Measurements from ENCODE around the gene EFEMP2.
"Not testable (repeated sequence)": the region's sequence is repeated elsewhere in the genome, so short reads cannot be mapped to it uniquely, and the experiment has no call there.

EFEMP2 gene

DNA sequence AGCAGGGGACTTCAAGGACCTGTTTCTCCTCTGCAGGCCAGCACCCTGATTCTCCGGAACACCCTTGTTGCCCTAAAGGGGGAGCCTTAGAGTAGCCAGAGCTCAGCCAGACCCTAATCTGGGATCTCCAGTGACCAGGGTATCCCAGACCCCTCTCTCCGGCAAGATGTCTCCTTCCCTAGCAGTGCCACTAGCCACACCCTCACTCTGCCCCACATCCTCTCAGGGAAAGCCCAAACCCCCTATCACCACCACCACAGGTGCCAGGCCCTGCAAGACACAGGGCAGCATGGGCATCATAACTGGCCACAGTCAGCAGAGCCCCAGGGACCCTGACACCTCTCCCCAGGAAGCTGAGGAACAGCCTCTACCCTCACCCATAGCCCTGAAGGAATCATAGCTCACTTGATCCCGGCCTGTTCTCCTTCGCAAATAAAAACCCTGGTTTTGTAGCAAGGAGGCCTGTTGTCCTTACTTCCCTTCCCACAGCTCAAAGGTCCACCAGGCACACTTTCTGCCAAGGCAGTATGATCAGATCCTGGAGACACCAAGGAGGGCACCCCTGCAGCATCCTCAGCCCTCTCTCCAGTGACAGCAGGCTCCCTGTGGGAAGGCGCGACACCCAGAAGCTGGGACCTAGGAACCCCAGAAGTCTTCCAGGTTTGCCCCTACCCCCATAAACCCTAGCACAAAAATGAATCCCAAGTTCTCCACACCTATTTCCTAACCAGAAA lies 19.2 kb downstream of the EFEMP2 start:
- no peak for DNase-seq

DNA sequence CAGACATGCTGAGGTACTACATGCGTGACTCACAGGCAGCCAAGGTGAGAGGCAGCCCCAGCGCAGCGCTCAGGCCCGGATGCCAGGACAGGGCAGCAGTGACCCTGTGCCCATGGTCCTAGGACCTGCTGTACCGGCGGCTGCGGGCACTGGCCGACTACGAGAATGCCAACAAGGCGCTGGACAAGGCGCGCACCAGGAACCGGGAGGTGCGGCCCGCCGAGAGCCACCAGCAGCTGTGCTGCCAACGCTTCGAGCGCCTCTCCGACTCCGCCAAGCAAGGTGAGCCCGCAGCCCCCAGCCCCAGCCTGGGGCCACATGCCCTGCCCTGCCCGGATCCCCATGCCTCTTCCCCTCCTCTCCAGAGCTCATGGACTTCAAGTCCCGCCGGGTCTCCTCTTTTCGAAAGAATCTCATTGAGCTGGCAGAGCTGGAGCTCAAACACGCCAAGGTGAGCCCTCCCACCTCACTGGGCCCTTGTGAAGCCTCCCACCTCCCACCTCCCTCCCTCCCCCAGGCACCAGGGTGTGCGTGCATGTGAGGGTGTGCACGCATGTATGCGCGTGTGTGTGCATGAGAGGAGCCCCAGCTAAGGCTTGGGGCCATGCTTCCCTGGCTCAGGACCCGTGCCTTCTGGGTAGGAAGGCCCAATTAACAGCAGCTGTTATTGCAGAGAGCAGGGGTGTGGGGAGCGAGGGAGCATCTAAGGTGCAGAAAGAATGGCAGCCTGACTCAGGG lies 19.9 kb downstream of the EFEMP2 start:
- DNase-seq: no peak

DNA sequence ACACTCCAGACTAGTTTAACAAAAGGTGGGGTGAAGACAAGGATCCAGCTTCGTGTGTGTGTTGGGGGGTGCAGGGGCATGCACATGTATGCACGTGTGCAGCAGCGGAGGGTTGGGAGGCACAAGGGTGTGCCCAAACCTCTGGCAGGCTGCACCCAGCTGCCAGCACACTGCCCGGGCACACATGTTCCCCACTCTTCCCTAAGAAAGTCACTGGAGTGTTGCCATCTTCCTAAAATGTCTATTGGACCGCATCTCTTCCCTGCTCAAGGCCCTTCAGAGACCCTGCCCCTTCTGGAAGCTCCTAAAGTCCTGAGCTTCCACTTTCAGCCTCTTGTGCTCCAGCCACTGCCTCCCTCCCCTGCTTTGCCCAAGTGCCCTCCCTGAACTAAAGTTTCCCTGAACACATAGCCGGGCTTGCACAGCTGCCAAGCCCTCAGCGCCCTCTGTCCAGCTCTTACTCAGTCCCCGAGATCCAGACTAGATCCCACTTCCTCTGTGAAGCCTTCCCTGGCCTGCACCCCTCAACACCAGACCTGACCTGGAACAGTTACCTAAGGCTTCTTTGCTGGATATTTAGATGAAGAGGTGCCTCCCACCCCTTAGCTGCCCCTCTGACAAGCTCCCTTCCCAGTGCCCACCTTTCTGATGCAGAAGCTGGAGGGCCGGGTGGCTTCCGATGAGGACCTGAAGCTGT lies 20.6 kb downstream of the EFEMP2 start:
- DNase-seq: no peak

DNA sequence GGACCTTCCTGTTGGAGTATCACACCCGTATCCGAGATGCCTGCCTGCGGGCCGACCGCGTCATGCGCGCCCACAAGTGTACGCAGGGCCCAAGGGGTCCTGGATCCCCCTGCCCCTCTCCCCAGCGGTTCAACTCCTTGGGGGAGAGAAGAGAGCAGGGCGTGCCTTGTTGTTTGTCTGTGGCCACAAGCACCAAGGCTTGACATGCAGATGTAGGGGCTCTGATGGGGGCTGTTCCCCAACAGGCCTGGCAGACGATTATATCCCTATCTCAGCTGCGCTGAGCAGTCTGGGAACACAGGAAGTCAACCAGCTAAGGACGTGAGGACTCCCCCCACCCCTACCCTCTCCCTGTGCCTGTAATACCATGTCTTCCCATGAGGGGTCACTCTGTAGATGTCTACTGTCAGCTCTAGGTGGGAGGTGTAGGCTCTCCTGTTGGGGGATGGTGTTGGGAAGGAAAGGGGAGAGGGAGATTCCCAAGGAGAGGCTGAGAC lies 21.5 kb downstream of the EFEMP2 start:
- no peak for DNase-seq

DNA sequence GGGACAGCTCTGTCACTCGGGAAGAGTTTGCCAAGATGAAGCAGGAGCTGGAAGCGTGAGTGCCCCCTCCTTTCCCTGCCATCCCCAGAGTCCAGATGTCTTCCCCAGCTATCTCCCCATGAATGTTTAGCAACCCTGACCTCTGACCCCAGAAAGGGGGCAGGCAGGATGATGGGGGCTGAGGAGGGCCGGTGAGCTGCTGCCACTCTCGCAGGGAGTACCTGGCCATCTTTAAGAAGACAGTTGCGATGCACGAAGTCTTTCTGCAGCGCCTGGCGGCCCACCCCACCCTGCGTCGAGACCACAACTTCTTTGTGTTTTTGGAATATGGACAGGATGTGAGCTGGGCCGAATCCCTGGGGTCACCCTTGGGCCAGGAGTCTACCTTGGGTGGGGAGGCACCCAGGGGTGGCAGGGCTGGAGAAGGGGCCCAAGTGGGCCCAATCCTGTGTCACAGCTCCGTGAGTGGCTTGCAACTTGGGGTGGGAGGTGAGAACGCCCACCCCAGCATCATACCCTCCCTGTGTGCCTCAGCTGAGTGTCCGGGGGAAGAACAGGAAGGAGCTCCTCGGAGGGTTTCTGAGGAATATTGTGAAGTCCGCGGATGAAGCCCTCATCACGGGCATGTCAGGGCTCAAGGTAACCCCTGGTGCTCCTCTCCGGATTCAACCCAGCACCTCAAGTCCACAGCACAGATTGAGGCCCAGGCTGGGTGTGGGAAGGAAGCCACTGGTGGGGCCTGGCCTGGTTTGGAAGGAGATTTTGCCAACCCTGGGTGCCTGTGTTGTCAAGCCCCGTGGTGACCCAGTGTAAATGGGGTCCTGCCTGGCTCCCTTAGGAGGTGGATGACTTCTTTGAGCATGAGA lies 22.1 kb downstream of the EFEMP2 start:
- DNase-seq: no peak

DNA sequence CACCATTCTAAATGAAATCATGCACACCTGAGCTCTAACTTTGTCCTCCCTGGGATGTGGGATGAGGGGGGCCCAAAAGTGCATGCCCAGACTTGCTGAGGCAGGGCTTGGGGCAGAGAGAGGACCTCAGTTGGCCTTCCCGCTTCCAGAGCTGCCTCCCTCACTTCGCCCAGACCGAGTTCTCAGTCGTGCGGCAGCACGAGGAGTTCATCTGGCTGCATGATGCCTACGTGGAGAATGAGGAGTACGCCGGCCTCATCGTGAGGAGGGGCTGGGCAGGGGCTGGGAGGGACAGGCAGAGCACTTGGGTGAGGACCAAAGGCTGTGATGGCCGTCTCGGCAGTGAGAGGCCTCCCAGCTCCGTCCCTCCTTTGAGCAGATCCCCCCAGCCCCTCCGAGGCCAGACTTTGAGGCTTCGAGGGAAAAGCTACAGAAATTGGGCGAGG lies 22.8 kb downstream of the EFEMP2 start:
- DNase-seq: no peak

DNA sequence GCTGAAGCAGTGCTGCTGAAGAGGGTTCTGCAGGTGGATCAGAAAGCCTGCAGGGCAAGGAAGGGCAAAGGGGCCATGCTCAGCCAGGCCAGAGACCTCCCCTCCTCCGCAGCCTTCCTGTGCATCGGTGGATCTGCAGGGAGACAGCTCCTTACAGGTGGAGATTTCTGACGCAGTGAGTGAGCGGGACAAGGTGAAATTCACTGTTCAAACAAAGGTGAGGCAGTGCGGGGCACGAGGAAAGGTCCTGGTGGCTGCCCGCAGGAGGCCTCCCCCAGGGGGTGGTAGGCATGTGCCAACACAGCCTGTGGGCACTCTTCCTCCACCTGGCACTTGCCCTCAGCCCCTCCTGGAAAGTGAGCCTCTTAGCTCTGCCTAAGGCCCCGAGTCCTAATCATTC lies 23.2 kb downstream of the EFEMP2 start:
- DNase-seq: no peak

DNA sequence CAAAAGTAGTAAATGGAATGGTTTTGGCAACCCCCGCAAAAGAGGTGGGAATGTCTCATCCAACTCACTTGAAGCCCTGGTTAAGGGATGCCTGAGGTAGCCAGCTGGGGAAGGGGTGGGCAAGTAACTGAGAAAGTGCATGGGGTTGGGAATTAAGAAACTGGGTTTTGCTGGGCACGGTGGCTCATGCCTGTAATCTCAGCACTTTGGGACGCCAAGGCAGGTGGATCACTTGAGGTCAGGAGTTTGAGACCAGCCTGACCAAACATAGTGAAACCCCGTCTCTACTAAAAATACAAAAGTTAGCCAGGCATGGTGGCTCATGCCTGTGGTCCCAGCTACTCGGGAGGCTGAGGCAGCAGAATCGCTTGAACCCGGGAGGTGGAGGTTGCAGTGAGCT lies 23.9 kb downstream of the EFEMP2 start:
- DNase-seq: not testable (repeated sequence)

DNA sequence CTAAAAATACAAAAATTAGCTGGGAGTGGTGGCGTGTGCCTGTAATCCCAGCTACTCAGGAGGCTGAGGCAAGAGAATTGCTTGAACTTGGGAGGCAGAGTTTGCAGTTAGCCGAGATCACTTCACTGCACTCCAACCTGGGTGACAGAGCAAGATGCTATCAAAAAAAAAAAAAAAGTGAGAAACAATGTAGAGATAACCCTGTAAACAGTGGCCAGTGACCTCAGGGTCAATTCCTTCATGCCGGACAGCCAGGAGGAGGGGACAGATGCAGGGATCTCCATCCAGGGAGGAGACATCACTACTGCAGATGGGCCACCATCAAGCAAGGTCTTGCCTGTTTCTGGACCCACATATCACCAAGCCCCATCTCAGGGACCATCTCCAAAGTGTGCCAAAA lies 24.9 kb downstream of the EFEMP2 start:
- no peak for DNase-seq

DNA sequence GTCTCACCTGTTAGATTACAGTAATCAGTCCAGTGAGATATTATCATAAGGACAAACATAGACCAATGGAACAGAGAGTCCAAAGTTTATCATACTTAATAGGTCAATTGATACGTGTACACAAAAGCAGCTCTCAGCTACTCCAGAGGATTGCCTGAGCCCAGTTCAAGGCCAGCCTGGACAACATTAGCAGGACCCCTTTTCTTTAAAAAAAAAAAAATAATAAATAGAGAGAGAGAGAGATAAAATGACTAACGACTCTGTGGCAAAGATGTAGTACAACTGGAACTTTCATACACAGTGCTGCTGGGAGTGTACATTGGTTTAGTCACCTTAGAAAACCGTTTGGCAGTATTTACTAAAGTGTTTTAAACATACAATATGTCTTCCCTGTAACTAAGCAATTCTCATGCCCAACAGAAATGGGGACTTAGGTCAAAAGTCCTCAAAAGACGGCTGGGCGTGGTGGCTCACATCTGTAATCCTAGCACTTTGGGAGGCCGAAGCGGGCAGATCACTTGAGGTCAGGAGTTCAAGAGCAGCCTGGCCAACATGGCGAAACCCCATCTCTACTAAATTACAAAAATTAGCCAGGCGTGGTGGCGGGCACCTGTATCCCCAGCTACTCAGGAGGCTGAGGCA lies 28.2 kb downstream of the EFEMP2 start:
- no peak for DNase-seq

DNA sequence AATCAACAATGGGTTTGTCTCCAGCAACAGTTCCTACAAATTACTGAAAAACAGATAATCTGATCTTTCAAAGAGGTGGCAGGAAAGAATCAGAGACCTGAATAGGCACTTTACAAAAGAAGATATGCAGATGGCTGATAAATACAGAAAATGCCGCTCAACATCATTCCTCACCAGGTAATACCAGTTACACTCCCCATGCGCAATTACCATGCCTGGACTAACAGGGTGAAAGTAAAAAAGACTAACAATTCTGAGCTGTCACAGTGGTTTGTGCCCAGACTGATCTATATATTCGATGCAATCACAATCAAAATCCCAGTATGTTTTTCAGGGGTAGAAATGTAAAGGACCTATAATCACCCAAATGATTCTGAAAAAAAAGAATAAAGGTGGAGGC lies 28.8 kb downstream of the EFEMP2 start:
- no peak for DNase-seq

DNA sequence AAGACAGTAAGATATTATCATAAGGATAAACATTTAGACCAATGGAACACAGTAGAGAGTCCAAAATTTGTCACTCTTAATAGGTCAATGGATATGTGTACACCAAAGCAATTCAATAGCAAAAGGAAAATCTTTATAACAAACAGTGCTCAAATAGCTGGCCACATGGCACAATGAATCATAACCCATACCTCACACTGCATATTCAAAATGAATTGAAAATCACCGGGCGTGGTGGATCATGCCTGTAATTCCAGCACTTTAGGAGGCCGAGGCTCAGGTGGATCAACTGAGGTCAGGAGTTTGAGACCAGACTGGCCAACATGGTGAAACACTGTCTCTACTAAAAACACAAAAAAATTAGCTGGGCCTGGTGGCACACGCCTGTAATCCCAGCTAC lies 30.5 kb downstream of the EFEMP2 start:
- no peak for DNase-seq

DNA sequence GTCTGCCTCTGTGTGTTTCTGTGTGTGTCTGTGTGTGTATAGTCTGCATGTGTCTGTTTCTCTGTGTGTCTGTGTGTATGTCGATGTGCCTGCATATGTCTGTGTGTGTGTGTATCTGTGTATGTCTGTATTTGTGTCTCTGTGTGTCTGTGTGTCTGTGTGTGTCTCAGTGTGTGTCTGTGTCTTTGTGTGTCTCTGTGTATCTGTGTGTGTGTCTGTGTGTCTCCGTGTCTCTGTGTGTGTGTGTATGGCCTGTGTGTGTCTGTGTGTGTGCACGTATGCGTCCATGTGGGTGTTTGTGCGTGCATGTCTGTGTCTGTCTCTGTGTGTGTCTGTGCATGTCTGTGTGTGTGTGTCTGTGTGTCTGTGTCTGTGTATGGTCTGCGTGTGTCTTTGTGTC lies 38.4 kb downstream of the EFEMP2 start:
- DNase-seq: no peak

DNA sequence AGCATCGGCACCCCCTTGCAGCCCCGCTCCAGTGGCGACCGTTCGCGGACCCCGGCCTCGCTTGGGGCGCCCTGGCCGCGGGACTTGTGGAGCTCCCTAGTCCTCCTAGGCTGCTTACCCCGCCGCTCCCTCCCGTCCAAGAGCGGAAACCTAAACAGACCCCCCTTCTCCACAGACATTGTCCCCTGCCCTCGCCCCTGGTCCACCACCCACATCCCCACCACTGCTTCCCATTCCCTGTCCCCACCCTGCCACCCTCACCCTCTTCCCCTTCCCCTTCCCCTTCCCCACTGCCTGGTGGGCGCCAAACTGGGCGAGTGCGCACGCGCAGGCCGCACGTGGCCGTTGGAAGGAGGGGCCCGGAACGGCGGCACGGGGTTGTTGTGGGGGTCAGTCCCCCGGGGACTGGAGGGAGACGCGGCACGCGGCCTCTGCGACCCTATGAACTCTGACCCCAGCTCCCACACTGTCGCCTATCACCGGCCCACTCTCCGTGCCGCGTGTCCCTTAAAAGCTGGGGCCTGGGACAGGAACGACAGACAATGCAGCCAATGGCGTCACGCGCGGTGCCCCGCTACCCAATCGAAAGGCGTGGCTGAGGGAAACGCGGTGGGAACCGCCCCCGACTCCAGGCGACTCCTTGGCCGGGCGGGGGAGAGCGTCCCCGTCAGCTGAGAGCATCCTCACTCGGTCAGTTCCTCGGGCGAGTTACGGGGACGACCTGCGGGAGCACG lies 39.1 kb downstream of the EFEMP2 start, which contains the start of gene SNX32:
Gene SNX32, plus strand, starts transcription at position 667 of the 734 bp plus-strand sequence. CDS start 103 bp downstream, outside the sequence.
- peak; percentile 72 for DNase-seq

DNA sequence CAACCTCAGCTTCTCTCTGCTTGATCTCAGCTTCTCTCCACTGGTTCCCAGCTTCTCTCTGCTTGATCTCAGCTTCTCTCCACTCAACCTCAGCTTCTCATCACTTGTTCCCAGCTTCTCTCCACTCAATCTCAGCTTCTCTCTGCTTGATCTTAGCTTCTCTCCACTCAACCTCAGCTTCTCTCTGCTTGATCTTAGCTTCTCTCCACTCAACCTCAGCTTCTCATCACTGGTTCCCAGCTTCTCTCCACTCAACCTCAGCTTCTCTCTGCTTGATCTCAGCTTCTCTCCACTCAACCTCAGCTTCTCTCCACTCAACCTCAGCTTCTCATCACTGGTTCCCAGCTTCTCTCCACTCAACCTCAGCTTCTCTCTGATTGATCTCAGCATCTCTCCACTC lies 40.4 kb downstream of the EFEMP2 start:
- DNase-seq: not testable (repeated sequence)

DNA sequence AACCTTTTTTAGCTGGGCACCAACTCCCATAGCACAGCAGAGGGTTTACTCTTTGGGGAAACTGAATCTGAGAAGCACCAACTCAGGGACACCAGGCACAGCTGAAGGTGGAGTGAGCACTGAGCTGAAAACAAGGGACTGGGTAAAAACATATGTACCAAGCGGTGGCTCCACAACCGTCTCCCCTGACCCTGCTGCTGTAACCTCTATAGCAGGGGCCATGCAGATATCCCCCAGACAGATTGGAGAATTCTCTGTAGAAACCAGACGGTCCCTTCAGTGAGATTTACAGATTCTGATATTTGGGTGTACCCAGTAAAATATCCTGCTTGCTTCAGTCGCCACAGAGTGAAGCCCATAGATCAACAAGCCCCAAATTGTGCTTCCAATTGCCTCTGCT lies 43.1 kb downstream of the EFEMP2 start:
- no peak for DNase-seq

DNA sequence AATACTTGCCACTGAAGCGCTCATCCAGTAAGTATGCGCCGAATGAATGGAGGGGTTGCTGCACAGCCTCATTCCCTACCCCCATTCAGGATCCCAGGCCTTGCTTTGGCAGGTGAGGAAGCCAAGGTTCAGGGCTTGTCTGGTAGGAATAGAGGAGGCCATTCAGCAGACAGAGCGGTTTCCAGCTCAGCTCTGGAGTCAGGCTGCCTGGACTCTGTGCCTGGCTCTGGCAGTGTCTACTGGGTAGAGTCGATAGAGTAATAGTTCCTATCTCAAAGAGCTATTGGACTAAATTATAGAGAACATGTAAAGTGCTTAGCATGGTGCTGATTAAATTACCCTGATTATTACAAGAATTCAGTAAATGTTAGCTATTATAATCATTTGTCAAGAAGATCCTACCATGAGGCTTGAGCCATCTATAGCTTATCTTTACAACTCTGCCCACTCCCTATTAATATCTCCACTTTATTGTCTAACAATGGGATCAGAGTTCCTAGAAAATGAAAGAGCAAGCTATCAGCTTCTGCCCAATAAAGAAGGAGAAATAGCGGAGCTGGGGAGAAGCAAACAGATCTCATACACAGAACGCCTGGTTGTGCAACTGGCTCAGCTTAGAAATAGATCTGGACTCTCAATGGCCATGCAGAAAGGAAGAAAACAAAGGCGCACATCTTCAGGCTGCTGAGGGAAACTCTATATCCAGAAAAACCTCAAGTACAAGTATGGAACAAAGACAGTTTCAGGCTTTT lies 45.4 kb downstream of the EFEMP2 start:
- DNase-seq: no peak

DNA sequence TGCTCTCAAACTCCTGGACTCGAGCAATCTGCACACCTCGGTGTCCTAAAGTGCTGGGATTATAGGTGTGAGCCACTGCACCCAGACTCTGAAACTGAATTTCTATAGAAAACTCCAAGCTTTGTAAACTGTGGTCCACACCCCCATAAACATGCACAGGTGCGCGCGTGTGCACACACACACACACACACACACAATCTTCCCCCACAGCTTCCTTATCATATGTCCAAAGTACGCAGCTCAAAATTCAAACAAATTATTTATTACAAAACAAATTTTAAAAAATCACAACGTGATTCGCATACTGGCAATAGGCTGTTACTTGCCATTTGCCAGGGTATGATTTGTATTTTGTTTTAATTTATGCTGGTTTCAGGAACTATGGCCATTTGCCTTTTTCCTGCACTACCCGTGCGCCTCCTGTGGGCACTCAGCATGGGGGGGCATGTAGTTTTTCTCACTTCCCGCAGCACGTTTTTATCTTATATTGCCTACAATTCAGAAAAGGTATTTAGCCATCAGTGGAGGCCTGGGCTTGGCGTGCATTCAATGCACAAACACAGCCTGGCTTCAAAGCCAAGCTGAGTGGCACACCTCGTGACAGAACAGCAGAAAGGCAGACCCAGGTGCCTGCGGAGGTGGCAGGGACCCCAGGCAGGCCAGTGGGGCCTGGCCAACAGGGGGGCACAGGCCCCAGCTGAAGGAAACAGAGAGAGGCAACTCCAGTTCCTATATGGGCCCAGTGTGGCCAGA lies 49.6 kb downstream of the EFEMP2 start:
- DNase-seq: no peak

DNA sequence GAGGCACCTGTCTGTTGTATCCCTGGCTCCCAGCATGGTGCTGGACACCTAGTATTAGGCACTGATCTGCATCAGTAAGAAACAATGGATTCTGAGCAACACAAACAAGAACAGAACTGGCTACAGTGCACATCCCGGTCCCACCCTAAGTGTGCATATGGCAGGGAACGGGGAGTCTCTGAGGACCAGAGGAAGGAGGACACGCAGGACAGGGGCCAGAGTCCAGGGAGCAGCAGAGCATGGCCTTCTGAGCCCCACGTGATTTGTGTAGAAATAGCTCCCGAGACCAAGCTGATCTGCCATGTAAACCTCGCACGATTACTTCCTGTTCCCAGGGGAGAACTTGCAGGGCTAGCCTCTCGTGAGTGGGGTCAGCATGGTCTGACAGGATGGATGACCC lies 51.5 kb downstream of the EFEMP2 start:
- DNase-seq: no peak

Data from DMS153 (cell line).